H1 (cell line): ENCODE results near the gene THADA.

Experiments used
- ATF2 ChIP-seq: IDR thresholded peaks from 2 replicates; pipeline ENCODE4 v1.6.1; 2012; ENCODE audit warnings: low read length, inconsistent platforms
- BCL11A ChIP-seq, 2 experiments: IDR thresholded peaks; one replicate each; pipeline ENCODE4 v1.6.1; 2011; ENCODE audit warnings: low read depth in 2 of 2, low read length in 2 of 2, mild to moderate bottlenecking in 2 of 2
- CEBPB ChIP-seq: IDR thresholded peaks from 2 replicates; pipeline ENCODE4 v1.6.1; 2012; ENCODE audit warnings: low read depth, low read length
- CTCF ChIP-seq, 3 experiments: IDR thresholded peaks; 1 replicate in 2 of 3; 2 replicates in 1 of 3; pipeline versions ENCODE4 v1.5.1 to v1.6.1; 2011; ENCODE audit warnings: low read length in 3 of 3, mild to moderate bottlenecking in 3 of 3, inconsistent platforms in 2 of 3, low read depth in 1 of 3, moderate library complexity in 1 of 3; ENCODE audit not compliant: insufficient read depth in 1 of 3; ENCODE audit errors: control extremely low read depth in 1 of 3
- EP300 ChIP-seq, 2 experiments: IDR thresholded peaks; 1 replicate in 1 of 2; 2 replicates in 1 of 2; pipeline ENCODE4 v1.6.1; 2011 to 2012; ENCODE audit warnings: low read depth in 2 of 2, low read length in 2 of 2, mild to moderate bottlenecking in 2 of 2, borderline replicate concordance in 1 of 2, inconsistent platforms in 1 of 2, moderate library complexity in 1 of 2
- MAX ChIP-seq: IDR thresholded peaks from 2 replicates; pipeline ENCODE4 v1.6.1; 2012; ENCODE audit warnings: inconsistent platforms
- NRF1 ChIP-seq: IDR thresholded peaks from 2 replicates; pipeline ENCODE4 v1.6.1; 2011; ENCODE audit warnings: mild to moderate bottlenecking, low read depth, low read length, improper control_type of control experiment
- POLR2A ChIP-seq, 2 experiments: IDR thresholded peaks; 1 replicate in 1 of 2; 2 replicates in 1 of 2; pipeline ENCODE4 v1.6.1; 2011; ENCODE audit warnings: low read depth in 2 of 2, low read length in 2 of 2, mild to moderate bottlenecking in 2 of 2; ENCODE audit errors: control extremely low read depth in 1 of 2
- SP4 ChIP-seq: IDR thresholded peaks from 2 replicates; pipeline ENCODE4 v1.6.1; 2012; ENCODE audit warnings: low read length, inconsistent platforms
- SRF ChIP-seq: IDR thresholded peaks from 2 replicates; pipeline ENCODE4 v1.6.1; 2011; ENCODE audit warnings: mild to moderate bottlenecking, low read depth, low read length, moderate library complexity
- USF2 ChIP-seq: IDR thresholded peaks from 2 replicates; pipeline ENCODE4 v1.6.1; 2011; ENCODE audit warnings: low read length, improper control_type of control experiment

- TF ChIP-seq SP4 (no peak), CTCF (IDR thresholded peaks at IDR 0.05; ENCODE audit: control extremely low read depth in 1 of 3, insufficient read depth in 1 of 3, low read depth in 1 of 3, low read length in 3 of 3) (no peak), POLR2A (IDR thresholded peaks at IDR 0.05; ENCODE audit: control extremely low read depth in 1 of 2, low read depth in 2 of 2, low read length in 2 of 2) (no peak), EP300 (IDR thresholded peaks at IDR 0.05; ENCODE audit: borderline replicate concordance in 1 of 2, low read depth in 2 of 2, low read length in 2 of 2) (no peak), ATF2 (no peak), CEBPB (no peak), MAX (no peak), BCL11A (IDR thresholded peaks at IDR 0.05; ENCODE audit: low read depth in 2 of 2, low read length in 2 of 2) (no peak), NRF1 (no peak), SRF (no peak), USF2 (no peak)
Observed at GRCh38 chr2:43438342-43438741, 157.5 kb downstream of the THADA start.
